GM06990 (cell line): ENCODE data around the gene TCTN1.
"Not testable (repeated sequence)": the region's sequence is repeated elsewhere in the genome, so short reads cannot be mapped to it uniquely, and the experiment has no call there.

Source experiments
- DNase-seq: peaks from one replicate; pipeline ENCODE4 v3.0.0-alpha.2; 2011; ENCODE audit not compliant: insufficient read length; ENCODE audit errors: extremely low read depth
- H3K27me3 ChIP-seq: replicated peaks from 2 replicates; pipeline ENCODE4 v1.6.0; 2011; ENCODE audit warnings: low read length; ENCODE audit not compliant: control insufficient read depth, insufficient read depth
- H3K36me3 ChIP-seq: 2 replicates; pipeline ENCODE4 v1.5.1; 2011; ENCODE audit warnings: low read length; ENCODE audit not compliant: control insufficient read depth, insufficient read depth
- H3K4me3 ChIP-seq: replicated peaks from 2 replicates; pipeline ENCODE4 v1.5.1; 2011; ENCODE audit warnings: low read depth, mild to moderate bottlenecking, control low read depth, low read length
- TF ChIP-seq, protein P1 (sequence below): IDR thresholded peaks from 2 replicates; pipeline ENCODE4 v1.5.1; 2011; ENCODE audit warnings: low read length, control low read depth, mild to moderate bottlenecking, inconsistent platforms; ENCODE audit not compliant: insufficient read depth, poor library complexity, severe bottlenecking

Gene TCTN1

DNA sequence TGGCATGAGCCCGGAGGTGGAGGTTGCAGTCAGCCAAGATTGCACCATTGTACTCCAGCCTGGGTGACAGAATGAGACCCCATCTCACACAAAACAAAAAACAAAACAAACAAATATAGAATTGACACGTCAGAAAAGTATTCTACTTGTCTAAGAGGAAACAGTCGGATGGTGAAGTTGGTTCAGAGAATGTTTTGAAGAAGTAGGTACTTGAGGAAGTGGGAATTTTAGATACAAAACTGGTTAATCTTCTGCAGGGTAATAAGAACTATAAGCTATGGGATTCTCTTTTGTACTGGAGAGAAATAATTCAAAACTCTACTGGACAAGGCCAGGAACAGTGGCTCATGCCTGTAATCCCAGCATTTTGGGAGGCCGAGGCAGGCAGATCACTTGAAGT is 14.6 kb upstream of the TCTN1 start:
- H3K4me3 ChIP-seq = no peak overlapping the region
- DNase-seq = no peak
- H3K27me3 ChIP-seq = no peaks in the 10 kb centered on the region
- TF ChIP-seq, protein P1, sequence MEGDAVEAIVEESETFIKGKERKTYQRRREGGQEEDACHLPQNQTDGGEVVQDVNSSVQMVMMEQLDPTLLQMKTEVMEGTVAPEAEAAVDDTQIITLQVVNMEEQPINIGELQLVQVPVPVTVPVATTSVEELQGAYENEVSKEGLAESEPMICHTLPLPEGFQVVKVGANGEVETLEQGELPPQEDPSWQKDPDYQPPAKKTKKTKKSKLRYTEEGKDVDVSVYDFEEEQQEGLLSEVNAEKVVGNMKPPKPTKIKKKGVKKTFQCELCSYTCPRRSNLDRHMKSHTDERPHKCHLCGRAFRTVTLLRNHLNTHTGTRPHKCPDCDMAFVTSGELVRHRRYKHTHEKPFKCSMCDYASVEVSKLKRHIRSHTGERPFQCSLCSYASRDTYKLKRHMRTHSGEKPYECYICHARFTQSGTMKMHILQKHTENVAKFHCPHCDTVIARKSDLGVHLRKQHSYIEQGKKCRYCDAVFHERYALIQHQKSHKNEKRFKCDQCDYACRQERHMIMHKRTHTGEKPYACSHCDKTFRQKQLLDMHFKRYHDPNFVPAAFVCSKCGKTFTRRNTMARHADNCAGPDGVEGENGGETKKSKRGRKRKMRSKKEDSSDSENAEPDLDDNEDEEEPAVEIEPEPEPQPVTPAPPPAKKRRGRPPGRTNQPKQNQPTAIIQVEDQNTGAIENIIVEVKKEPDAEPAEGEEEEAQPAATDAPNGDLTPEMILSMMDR = no peak
- H3K36me3 ChIP-seq = no peaks in the 10 kb centered on the region

DNA sequence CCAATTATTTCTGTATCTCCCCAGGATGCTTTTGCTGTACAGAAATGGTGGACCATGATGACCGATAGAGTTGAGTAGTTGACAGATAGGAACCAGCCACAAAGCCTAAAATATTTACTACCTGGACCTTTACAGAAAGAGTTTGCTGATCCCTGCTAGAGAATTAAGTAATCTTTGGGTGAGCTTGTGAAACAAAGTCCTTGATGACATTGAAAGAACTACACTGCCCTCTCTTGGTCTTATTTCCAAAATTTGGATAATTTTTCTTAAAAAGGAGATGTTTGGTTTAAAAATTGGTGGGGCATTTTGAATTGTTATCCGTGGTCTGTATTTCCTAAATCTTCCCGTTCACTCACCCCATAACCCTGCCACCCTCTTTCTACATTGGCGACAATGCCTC is 13.7 kb upstream of the TCTN1 start:
- Histone ChIP-seq H3K4me3 (no peak overlapping the region), H3K36me3 (no peaks in the 10 kb centered on the region), H3K27me3 (no peaks in the 10 kb centered on the region)
- TF ChIP-seq, protein P1 = peak; percentile 29
- no peak for DNase-seq

DNA sequence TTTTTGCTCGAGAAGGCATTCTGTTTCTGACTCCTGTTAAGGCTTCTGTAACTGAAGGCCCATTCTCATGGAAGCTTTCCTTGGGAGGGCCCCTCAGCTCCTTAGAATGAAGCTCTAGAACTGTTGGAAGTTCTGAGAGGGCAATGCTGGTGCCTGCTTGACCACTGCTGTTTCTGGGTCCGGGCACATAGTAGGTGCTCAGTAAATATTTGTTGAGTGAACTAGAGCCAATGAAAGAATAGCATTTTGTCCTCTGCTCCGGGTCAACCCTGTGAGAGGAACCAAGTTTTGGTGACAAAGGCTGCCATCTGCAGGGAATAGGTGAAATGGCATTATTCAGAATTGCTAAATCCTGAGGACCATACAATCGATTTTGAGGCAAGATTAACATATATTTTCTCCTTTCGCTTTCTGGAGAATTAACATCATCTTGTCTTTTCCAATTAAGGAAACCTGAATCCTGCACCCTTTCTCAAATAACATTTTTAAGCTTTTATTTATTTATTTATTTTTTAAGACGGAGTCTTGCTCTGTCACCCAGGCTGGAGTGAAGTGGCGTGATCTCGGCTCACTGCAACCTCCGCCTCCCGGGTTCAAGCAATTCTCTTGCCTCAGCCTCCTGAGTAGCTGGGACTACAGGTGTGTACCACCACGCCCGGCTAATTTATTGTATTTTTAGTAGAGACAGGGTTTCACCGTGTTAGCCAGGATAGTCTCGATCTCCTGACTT is 11.7 kb upstream of the TCTN1 start:
- TF ChIP-seq, protein P1 = peak; percentile 62
- not testable (repeated sequence) for H3K27me3 ChIP-seq, H3K4me3 ChIP-seq, H3K36me3 ChIP-seq, DNase-seq

DNA sequence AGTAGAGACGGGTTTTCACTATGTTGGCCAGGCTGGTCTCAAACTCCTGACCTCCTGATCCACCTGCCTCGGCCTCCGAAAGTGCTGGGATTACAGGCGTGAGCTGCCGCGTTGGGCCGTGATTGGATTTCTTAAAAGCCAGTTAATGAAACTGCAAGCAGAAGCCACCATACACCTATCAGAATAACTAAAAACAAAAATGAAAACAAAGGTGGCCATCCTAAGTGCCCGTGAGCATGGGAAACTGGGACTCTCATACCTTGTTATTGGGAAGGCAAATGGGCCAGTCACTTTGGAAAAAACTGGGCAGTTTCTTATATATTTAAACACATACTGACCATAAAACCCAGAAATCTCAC is 7.7 kb upstream of the TCTN1 start:
- no peaks in the 10 kb centered on the region for H3K27me3 ChIP-seq
- TF ChIP-seq, protein P1 = no peak
- H3K36me3 ChIP-seq = no peaks in the 10 kb centered on the region
- peak overlapping the region; percentile 33 for H3K4me3 ChIP-seq
- no peak for DNase-seq

DNA sequence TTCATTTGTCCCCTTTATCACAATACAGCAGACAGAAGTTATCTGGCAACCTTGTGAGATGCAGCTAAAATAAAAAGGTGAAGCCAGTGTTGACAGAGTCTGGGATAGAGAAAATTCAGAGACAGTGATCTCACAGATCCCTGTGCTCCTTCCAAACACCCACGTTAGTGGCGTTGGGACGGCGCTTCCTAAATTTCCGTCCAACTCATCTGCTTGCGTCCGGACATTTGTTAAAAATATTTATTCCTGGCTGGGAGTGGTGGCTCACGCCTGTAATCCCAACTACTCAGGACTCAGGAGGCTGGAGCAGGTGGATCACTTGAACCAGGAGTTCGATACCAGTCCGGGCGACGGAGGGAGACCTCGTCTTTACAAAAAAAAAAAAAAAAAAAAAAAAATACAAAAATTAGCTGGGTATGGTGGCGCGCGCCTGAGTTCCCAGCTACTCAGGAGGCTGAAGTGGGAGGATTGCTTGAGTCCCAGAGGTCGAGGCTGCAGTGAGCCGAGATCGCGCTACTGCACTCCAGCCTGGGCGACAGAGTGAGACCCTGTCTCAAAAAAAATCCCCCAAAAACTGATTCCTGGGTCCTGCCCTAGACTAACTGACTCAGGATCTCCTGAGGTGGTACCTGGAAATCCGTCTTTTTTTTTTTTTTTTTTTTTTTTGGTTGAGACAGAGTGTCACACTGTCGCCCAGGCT is 708 bp upstream of the TCTN1 start:
- DNase-seq = no peak
- H3K36me3 ChIP-seq = no peaks in the 10 kb centered on the region
- TF ChIP-seq, protein P1 = no peak
- H3K27me3 ChIP-seq = no peaks in the 10 kb centered on the region
- peak overlapping the region; percentile 84 for H3K4me3 ChIP-seq
